Measurements from ENCODE around the gene DRD3. TPM values are rescaled to one million over a fixed set of nuclear protein-coding genes. Genes with fewer than 3 reads are reported as not detected.

The DRD3 gene
- total and polyA plus RNA-seq, 2 donors (not counting 1 experiment from before 2014, with no cell fraction given), result not detected

GRCh38 chr3:114144909-114145688 lies 33.8 kb downstream of the DRD3 start:
- Histone ChIP-seq H4K20me1 (ENCODE audit: control insufficient read depth, extremely low read depth, insufficient read depth, low read length) (no peaks in the 10 kb centered on the region), H2AFZ (ENCODE audit: low read length) (no peak overlapping the region), H3K36me3 (ENCODE audit: control insufficient read depth, insufficient read depth, low read length) (no peaks in the 10 kb centered on the region), H3K4me2 (ENCODE audit: extremely low read depth, insufficient read depth, low read length) (peak overlapping the region; percentile 58), H3K27ac (ENCODE audit: insufficient read depth, low read length) (no peak overlapping the region), H3K9me3 (ENCODE audit: control insufficient read depth, insufficient read depth, low read depth, low read length) (no peaks in the 10 kb centered on the region), H3K79me2 (ENCODE audit: control insufficient read depth, insufficient read depth, low read length) (no peaks in the 10 kb centered on the region), H3K9ac (ENCODE audit: insufficient read depth, low read length) (no peak overlapping the region), H3K27me3 (ENCODE audit: control insufficient read depth, insufficient read depth, low read length) (peaks cover under 1% of the 10 kb centered on the region), H3K4me3 (replicated peaks in 1 of 4; ENCODE audit: control extremely low read depth in 1 of 4, insufficient read depth in 1 of 4, low read depth in 3 of 4, low read length in 4 of 4) (no peak overlapping the region), H3K4me1 (ENCODE audit: control insufficient read depth, extremely low read depth, insufficient read depth, low read length) (peaks cover 5% of the 10 kb centered on the region)
- TF ChIP-seq EZH2 (IDR thresholded peaks at IDR 0.05; ENCODE audit: low read length, missing control alignments) (no peak), CTCF (conservative IDR thresholded peaks at IDR 0.05 in 1 of 2, IDR thresholded peaks at IDR 0.05 in 1 of 2; ENCODE audit: low read depth in 1 of 2, low read length in 2 of 2) (no peak)
- peak; percentile 90 to 98 for DNase-seq (ENCODE audit: low read depth in 2 of 2)

- Histone ChIP-seq H3K9me3 (ENCODE audit: control insufficient read depth, insufficient read depth, low read depth, low read length) (no peaks in the 10 kb centered on the region), H3K27ac (ENCODE audit: insufficient read depth, low read length) (no peak overlapping the region), H2AFZ (ENCODE audit: low read length) (no peak overlapping the region), H3K36me3 (ENCODE audit: control insufficient read depth, insufficient read depth, low read length) (no peaks in the 10 kb centered on the region), H4K20me1 (ENCODE audit: control insufficient read depth, extremely low read depth, insufficient read depth, low read length) (no peaks in the 10 kb centered on the region), H3K9ac (ENCODE audit: insufficient read depth, low read length) (no peak overlapping the region), H3K27me3 (ENCODE audit: control insufficient read depth, insufficient read depth, low read length) (peaks cover 7% of the 10 kb centered on the region), H3K4me3 (replicated peaks in 1 of 4; ENCODE audit: control extremely low read depth in 1 of 4, insufficient read depth in 1 of 4, low read depth in 3 of 4, low read length in 4 of 4) (no peak overlapping the region), H3K79me2 (ENCODE audit: control insufficient read depth, insufficient read depth, low read length) (no peaks in the 10 kb centered on the region), H3K4me2 (ENCODE audit: extremely low read depth, insufficient read depth, low read length) (no peak overlapping the region), H3K4me1 (ENCODE audit: control insufficient read depth, extremely low read depth, insufficient read depth, low read length) (peaks cover 5% of the 10 kb centered on the region)
- TF ChIP-seq EZH2 (IDR thresholded peaks at IDR 0.05; ENCODE audit: low read length, missing control alignments) (no peak), CTCF (conservative IDR thresholded peaks at IDR 0.05 in 1 of 2, IDR thresholded peaks at IDR 0.05 in 1 of 2; ENCODE audit: low read depth in 1 of 2, low read length in 2 of 2) (no peak)
- DNase-seq (ENCODE audit: low read depth in 2 of 2), result peak in 1 of 2 donors; percentile 82
These were observed 35.0 kb downstream of the DRD3 start for GRCh38 chr3:114143817-114144216.

GRCh38 chr3:114139836-114140235 lies 39.0 kb downstream of the DRD3 start:
- Histone ChIP-seq H3K79me2 (ENCODE audit: control insufficient read depth, insufficient read depth, low read length) (no peaks in the 10 kb centered on the region), H3K36me3 (ENCODE audit: control insufficient read depth, insufficient read depth, low read length) (no peaks in the 10 kb centered on the region), H3K9ac (ENCODE audit: insufficient read depth, low read length) (no peak overlapping the region), H3K9me3 (ENCODE audit: control insufficient read depth, insufficient read depth, low read depth, low read length) (no peaks in the 10 kb centered on the region), H3K4me1 (ENCODE audit: control insufficient read depth, extremely low read depth, insufficient read depth, low read length) (peaks cover 3% of the 10 kb centered on the region), H3K4me3 (replicated peaks in 1 of 4; ENCODE audit: control extremely low read depth in 1 of 4, insufficient read depth in 1 of 4, low read depth in 3 of 4, low read length in 4 of 4) (no peak overlapping the region), H3K27me3 (ENCODE audit: control insufficient read depth, insufficient read depth, low read length) (peaks cover 7% of the 10 kb centered on the region), H3K4me2 (ENCODE audit: extremely low read depth, insufficient read depth, low read length) (no peak overlapping the region), H4K20me1 (ENCODE audit: control insufficient read depth, extremely low read depth, insufficient read depth, low read length) (no peaks in the 10 kb centered on the region), H3K27ac (ENCODE audit: insufficient read depth, low read length) (no peak overlapping the region), H2AFZ (ENCODE audit: low read length) (no peak overlapping the region)
- TF ChIP-seq CTCF (conservative IDR thresholded peaks at IDR 0.05 in 1 of 2, IDR thresholded peaks at IDR 0.05 in 1 of 2; ENCODE audit: low read depth in 1 of 2, low read length in 2 of 2), result no peak
- no peak for TF ChIP-seq EZH2 (IDR thresholded peaks at IDR 0.05; ENCODE audit: low read length, missing control alignments)
- no peak for DNase-seq (ENCODE audit: low read depth in 2 of 2)
